ENCODE results near the gene LMO3.

The LMO3 gene

GRCh38 chr12:16588812-16589211 lies 17.1 kb downstream of the LMO3 start:
- H3K4me3 ChIP-seq (ENCODE audit: low read depth, low read length), result no peak overlapping the region
- TF ChIP-seq CTCF (IDR thresholded peaks at IDR 0.05; ENCODE audit: insufficient read depth, low read depth, low read length, missing control alignments), result no peak
- no peak for DNase-seq (ENCODE audit: low read depth)

- H3K4me3 ChIP-seq (ENCODE audit: low read depth, low read length), result no peak overlapping the region
- DNase-seq (ENCODE audit: low read depth), result no peak
- no peak for TF ChIP-seq CTCF (IDR thresholded peaks at IDR 0.05; ENCODE audit: insufficient read depth, low read depth, low read length, missing control alignments)
These were observed 18.4 kb downstream of the LMO3 start for GRCh38 chr12:16587514-16587913.

- H3K4me3 ChIP-seq (ENCODE audit: low read depth, low read length), result no peak overlapping the region
- TF ChIP-seq CTCF (IDR thresholded peaks at IDR 0.05; ENCODE audit: insufficient read depth, low read depth, low read length, missing control alignments), result no peak
These were observed 18.9 kb downstream of the LMO3 start for GRCh38 chr12:16587110-16587453.

GRCh38 chr12:16586350-16587109 lies 19.4 kb downstream of the LMO3 start:
- no peak for DNase-seq (ENCODE audit: low read depth)
- H3K4me3 ChIP-seq (ENCODE audit: low read depth, low read length), result no peak overlapping the region
- no peak for TF ChIP-seq CTCF (IDR thresholded peaks at IDR 0.05; ENCODE audit: insufficient read depth, low read depth, low read length, missing control alignments)

More at GRCh38 chr12:16587110-16587453, 18.9 kb downstream of the LMO3 start:
- no peak for DNase-seq (ENCODE audit: low read depth)

GRCh38 chr12:16585781-16586180 lies 20.2 kb downstream of the LMO3 start:
- no peak for DNase-seq (ENCODE audit: low read depth)
- H3K4me3 ChIP-seq (ENCODE audit: low read depth, low read length), result no peak overlapping the region
- TF ChIP-seq CTCF (IDR thresholded peaks at IDR 0.05; ENCODE audit: insufficient read depth, low read depth, low read length, missing control alignments), result no peak

GRCh38 chr12:16583969-16584745 lies 21.8 kb downstream of the LMO3 start:
- no peak for DNase-seq (ENCODE audit: low read depth)
- no peak for TF ChIP-seq CTCF (IDR thresholded peaks at IDR 0.05; ENCODE audit: insufficient read depth, low read depth, low read length, missing control alignments)
- no peak overlapping the region for H3K4me3 ChIP-seq (ENCODE audit: low read depth, low read length)
